Panc1 (cell line): Measurements from ENCODE around the gene HOXB7. TPM values are rescaled to one million over a fixed set of nuclear protein-coding genes. Genes with fewer than 3 reads are reported as not detected.

Source experiments
- ATAC-seq: fragments of 200-7000 bp; cut with Tn5 transposase; 2 replicates; pipeline ENCODE4 v1.9.1; 2020; ENCODE audit warnings: mild to moderate bottlenecking, moderate library complexity
- BruUV-seq: library from RNA; stranded (reverse); fragments of 400-500 nt; replicated peaks from 2 replicates; lab custom pipeline; 2021; lab: Mats Ljungman, UMichigan
- CTCF ChIA-PET: fragments of 300-600 bp; sonication (Branson Sonifier 250); formaldehyde crosslinking; loops from one replicate; lab custom pipeline; 2022; ENCODE audit warnings: antibody characterized with exemption; lab: Charles Lee
- POLR2A ChIA-PET: fragments of 300-600 bp; sonication (Branson Sonifier 250); formaldehyde crosslinking; loops from one replicate; lab custom pipeline; 2022; ENCODE audit warnings: antibody characterized with exemption; lab: Charles Lee
- DNase-seq: peaks from one replicate; pipeline ENCODE4 v3.0.0-alpha.2; 2010; ENCODE audit warnings: low read depth, low spot score
- H3K27ac ChIP-seq: 2 replicates; pipeline ENCODE4 v1.5.1; 2011; ENCODE audit warnings: mild to moderate bottlenecking, low read length, inconsistent platforms
- H3K27me3 ChIP-seq: fragments of 200-500 bp; sonication (Bioruptor generic); 2 replicates; pipeline ENCODE4 v1.6.0; 2014; ENCODE audit warnings: low read length, inconsistent platforms; ENCODE audit not compliant: control insufficient read depth, insufficient read depth
- H3K36me3 ChIP-seq: fragments of 200-500 bp; sonication (Bioruptor generic); 2 replicates; pipeline ENCODE4 v1.5.1; 2014; ENCODE audit warnings: inconsistent platforms, mild to moderate bottlenecking, low read length, moderate library complexity; ENCODE audit not compliant: control insufficient read depth, insufficient read depth
- H3K4me1 ChIP-seq: 2 replicates; pipeline ENCODE4 v1.5.1; 2011; ENCODE audit warnings: inconsistent platforms, mild to moderate bottlenecking, low read length, moderate library complexity; ENCODE audit not compliant: control insufficient read depth, insufficient read depth
- H3K4me3 ChIP-seq, 2 experiments: 2 replicates each; pipeline ENCODE4 v1.5.1; 2011 to 2012; ENCODE audit warnings: low read depth in 2 of 2, low read length in 2 of 2, mild to moderate bottlenecking in 2 of 2, inconsistent platforms in 1 of 2, moderate library complexity in 1 of 2
- H3K9me3 ChIP-seq: fragments of 200-500 bp; sonication (Bioruptor generic); 2 replicates; pipeline ENCODE4 v1.5.1; 2014; ENCODE audit warnings: low read depth, mild to moderate bottlenecking, inconsistent platforms, low read length, moderate library complexity; ENCODE audit not compliant: control insufficient read depth, insufficient read depth
- CTCF ChIP-seq: fragments of 450-650 bp; IDR thresholded peaks from 2 replicates; pipeline ENCODE4 v1.5.1; 2017; ENCODE audit warnings: mild to moderate bottlenecking
- POLR2AphosphoS5 ChIP-seq: IDR thresholded peaks from 2 replicates; pipeline ENCODE4 v1.6.1; 2012; ENCODE audit warnings: mild to moderate bottlenecking, low read depth, low read length, moderate library complexity
- REST ChIP-seq, 2 experiments: IDR thresholded peaks; 2 replicates each; pipeline ENCODE4 v1.6.1; 2011 to 2012; ENCODE audit warnings: low read depth in 2 of 2, control low read depth in 1 of 2, low read length in 1 of 2, mild to moderate bottlenecking in 1 of 2, moderate library complexity in 1 of 2; ENCODE audit not compliant: insufficient read depth in 1 of 2
- SIN3A ChIP-seq: IDR thresholded peaks from 2 replicates; pipeline ENCODE4 v1.6.1; 2012; ENCODE audit warnings: low read depth, mild to moderate bottlenecking, low read length, moderate library complexity, borderline replicate concordance; ENCODE audit not compliant: insufficient read depth
- TCF7L2 ChIP-seq: IDR thresholded peaks from 2 replicates; pipeline ENCODE4 v1.6.1; 2011; ENCODE audit warnings: mild to moderate bottlenecking, low read depth, low read length, inconsistent platforms
- in situ Hi-C: cut with HindIII; loops from 2 replicates; pipeline ENCODE4 v1.10.0; 2016; ENCODE audit warnings: low sequenced_read_pairs, low pct_unique_long_range_greater_than_20kb
- intact Hi-C: fragments of 100-400 bp; cut with micrococcal nuclease; formaldehyde crosslinking; loops from one replicate; pipeline ENCODE4 v1.10.0; 2022; ENCODE audit not compliant: unreplicated experiment
- total RNA-seq: library from RNA; stranded (reverse); gene quantifications from one replicate; pipeline ENCODE4 v1.2.1, GENCODE V29; 2021; ENCODE audit not compliant: unreplicated experiment

The HOXB7 gene
- total RNA-seq, 1 experiment from 2014 or later, result 44.0 TPM

GRCh38 chr17:48593126-48593829, 17.5 kb downstream of the HOXB7 start, which contains the start of gene HOXB5:
Gene HOXB5, minus strand, starts transcription at chr17:48593779. Its CDS starts 97 bp downstream, at chr17:48593682.
- POLR2A ChIA-PET, result interaction anchor here (0.6 to 1.2 kb wide), 5 partner anchors 8 to 331 kb away, joined by 3 to 5 read pairs (median 4); partner anchors contain the start of gene HOXB8
- H3K4me1 ChIP-seq, result peaks cover 66% of the 10 kb centered on the region
- intact Hi-C loops (no loop called here), in situ Hi-C loops (no loop called here)
- DNase-seq (no peak), ATAC-seq (peak; percentile 1; the same call in 1 of the 2 replicates)
- CTCF ChIA-PET, result interaction anchor here (1.0 to 1.5 kb wide), 4 partner anchors 20 to 332 kb away, joined by 3 to 10 read pairs (median 6); no protein-coding TSS in a partner anchor
- H3K36me3 ChIP-seq, result no peaks in the 10 kb centered on the region; the same call in 1 of the 2 replicates
- H3K27me3 ChIP-seq, result no peaks in the 10 kb centered on the region
- H3K9me3 ChIP-seq, result no peaks in the 10 kb centered on the region
- peak within 1 kb of the TSS; percentile 99 for H3K27ac ChIP-seq
- H3K4me3 ChIP-seq, result peak within 1 kb of the TSS; percentile 70 to 99
- TF ChIP-seq POLR2AphosphoS5 (peak; percentile 75), TCF7L2 (no peak), REST (IDR thresholded peaks at IDR 0.05; ENCODE audit: insufficient read depth in 1 of 2, low read depth in 2 of 2, low read length in 1 of 2) (no peak), SIN3A (0 out of 2 replicates have a peak, but pooled peaks have one; percentile 52), CTCF (no peak)
- no TSS peak for BruUV-seq

GRCh38 chr17:48592577-48592976, 18.2 kb downstream of the HOXB7 start:
- ChIA-PET CTCF (interaction anchor here (0.6 to 1.4 kb wide), 4 partner anchors 257 to 567 kb away, joined by 3 to 10 read pairs (median 6); no protein-coding TSS in a partner anchor), POLR2A (interaction anchor here (0.8 to 1.2 kb wide), 3 partner anchors 9 to 242 kb away, joined by 3 to 5 read pairs (median 3); partner anchors contain the start of gene HOXB8)
- BruUV-seq, result no TSS peak
- H3K9me3 ChIP-seq, result no peaks in the 10 kb centered on the region
- no peaks in the 10 kb centered on the region for H3K27me3 ChIP-seq
- H3K27ac ChIP-seq, result peak overlapping the region; percentile 99
- in situ Hi-C loops, result no loop called here
- ATAC-seq (no peak), DNase-seq (no peak)
- TF ChIP-seq CTCF (no peak), TCF7L2 (no peak), POLR2AphosphoS5 (no peak), SIN3A (no peak), REST (IDR thresholded peaks at IDR 0.05; ENCODE audit: insufficient read depth in 1 of 2, low read depth in 2 of 2, low read length in 1 of 2) (no peak)
- peaks cover 74% of the 10 kb centered on the region for H3K4me1 ChIP-seq
- no peaks in the 10 kb centered on the region; the same call in 1 of the 2 replicates for H3K36me3 ChIP-seq
- H3K4me3 ChIP-seq, result peak overlapping the region; percentile 70 to 99
- intact Hi-C loops, result no loop called here
